K562 (cell line): ENCODE measurements around the gene AGRN.

ENCODE experiments used
- HDAC6 ChIP-seq: IDR thresholded peaks from 2 replicates; pipeline ENCODE4 v1.6.1; 2012; ENCODE audit warnings: low read depth, mild to moderate bottlenecking, control low read depth, inconsistent platforms, low read length, moderate library complexity
- ZNF174 ChIP-seq: fragments of 250-450 bp; sonication (Bioruptor Pico); IDR thresholded peaks from 2 replicates; pipeline ENCODE4 v1.4.0; 2020; ENCODE audit warnings: mild to moderate bottlenecking

DNA sequence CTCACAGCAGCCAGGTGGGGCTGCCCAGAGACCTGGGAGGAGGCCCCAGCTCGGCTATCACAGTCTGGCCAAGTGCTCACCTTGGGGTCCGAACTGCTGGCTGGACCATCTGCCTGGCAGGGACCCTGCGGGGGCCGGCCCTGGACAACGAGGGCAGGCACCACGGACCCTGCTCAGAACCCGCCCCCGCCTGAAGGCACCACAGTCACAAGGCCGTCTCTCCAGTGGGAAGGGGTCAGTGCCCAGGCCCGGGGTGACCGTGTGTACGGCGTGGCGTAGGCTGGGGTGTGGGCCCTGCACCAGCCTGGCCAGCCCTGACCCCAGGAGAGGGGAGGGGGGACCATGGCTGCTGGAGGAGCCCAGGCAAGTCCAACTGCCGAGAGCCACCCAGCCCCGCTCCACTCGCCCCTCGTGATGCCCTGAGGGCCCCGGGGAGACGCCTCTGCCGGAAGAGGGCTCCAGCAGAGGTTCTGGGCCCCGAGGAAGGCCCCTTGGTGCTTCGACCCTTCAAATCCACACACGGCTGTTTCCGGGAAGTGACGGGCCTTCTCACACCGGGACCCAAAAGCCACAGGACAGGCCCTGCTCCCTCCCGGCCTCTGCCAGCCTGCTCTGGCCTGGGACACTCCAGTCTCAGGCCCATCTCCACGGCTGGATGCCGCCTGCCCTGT lies 65.4 kb downstream of the AGRN start:
- no peak for TF ChIP-seq ZNF174 (CRISPR knock-in tag)
- TF ChIP-seq HDAC6, result no peak
